Spinal cord (tissue), 10 donors: ENCODE results near the gene ARPP19. TPM values are rescaled to one million over a fixed set of nuclear protein-coding genes. Genes with fewer than 3 reads are reported as not detected.

ENCODE experiments used
- DNase-seq, 6 donors: peaks; one replicate each; pipeline versions ENCODE4 v3.0.0 to v3.0.0-alpha.2; 2013 to 2015; ENCODE audit warnings: low spot score in 6 of 6, low read depth in 4 of 6
- H3K27ac ChIP-seq: one replicate; pipeline ENCODE4 v1.5.1; 2013; ENCODE audit warnings: low read depth, low read length, control low read depth
- H3K27me3 ChIP-seq: one replicate; pipeline ENCODE4 v1.6.1; 2013; ENCODE audit warnings: low read length; ENCODE audit not compliant: control insufficient read depth, insufficient read depth
- H3K36me3 ChIP-seq: one replicate; pipeline ENCODE4 v1.6.1; 2013; ENCODE audit warnings: low read length; ENCODE audit not compliant: control insufficient read depth, insufficient read depth
- H3K4me1 ChIP-seq: one replicate; pipeline ENCODE4 v1.6.1; 2013; ENCODE audit warnings: low read length; ENCODE audit not compliant: control insufficient read depth, insufficient read depth
- H3K4me3 ChIP-seq: one replicate; pipeline ENCODE4 v1.5.1; 2013; ENCODE audit warnings: low read depth, low read length, control low read depth
- H3K9me3 ChIP-seq: one replicate; pipeline ENCODE4 v1.6.1; 2013; ENCODE audit warnings: low read length; ENCODE audit not compliant: control insufficient read depth, insufficient read depth
- WGBS: methylation state at CpG from one replicate; pipeline ENCODE4 v1.1.5; 2013; ENCODE audit warnings: missing lambda C conversion rate; ENCODE audit not compliant: insufficient coverage; 5-methylcytosine and 5-hydroxymethylcytosine counted together
- polyA plus RNA-seq, 2 donors: library from polyadenylated mRNA; unstranded; fragments of 120-200 nt; gene quantifications; one replicate each; pipeline ENCODE4 v1.2.1, GENCODE V29; 2013; ENCODE audit not compliant: insufficient read length in 2 of 2
- total RNA-seq, 2 donors: library from RNA; depleted of rRNA in 1 of 2; stranded (reverse); fragments of 120-200 nt in 1 of 2; fragments of >200 nt in 1 of 2; gene quantifications; one replicate each; pipeline versions ENCODE4 v1.2.3 to v1.2.4, GENCODE V29; 2013 to 2014
- donor health status: healthy.

ARPP19 gene
- total and polyA plus RNA-seq, 4 donors, result 156 to 285 (median 179) TPM

DNA sequence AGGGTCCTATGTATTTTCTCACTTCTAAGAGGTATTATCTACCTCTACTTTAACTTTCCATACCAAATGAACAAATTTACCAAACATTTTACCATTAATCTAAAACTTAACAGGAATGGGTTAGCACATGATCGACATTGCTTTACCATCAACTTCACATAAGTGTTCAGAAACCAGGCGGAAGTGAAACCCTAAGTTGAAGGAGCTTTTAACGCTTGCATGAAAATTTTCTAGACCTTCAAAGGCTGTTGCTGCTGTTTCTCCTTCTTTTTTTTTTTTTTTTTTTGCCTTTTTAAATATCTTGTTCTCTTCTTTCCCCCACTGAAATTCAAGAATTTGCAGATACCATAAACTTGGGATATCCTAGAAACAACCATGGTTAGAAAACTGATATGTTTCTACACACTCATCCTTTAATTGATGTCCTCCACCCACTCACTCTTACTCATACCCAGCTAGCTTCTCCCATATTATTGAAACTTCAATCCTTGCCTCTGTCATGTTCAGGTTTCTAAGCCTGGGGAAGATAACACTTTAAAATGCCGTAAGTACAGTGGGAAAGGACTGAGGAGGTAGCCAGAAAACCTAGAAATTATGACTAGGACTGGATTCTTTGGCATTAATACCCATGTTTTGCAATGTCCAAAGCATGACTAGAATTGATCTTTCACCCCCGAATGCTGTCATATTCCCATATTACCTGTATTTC lies 64.9 kb downstream of the ARPP19 start:
- no peaks in the 10 kb centered on the region for H3K9me3 ChIP-seq
- no peak overlapping the region for H3K27ac ChIP-seq
- no peaks in the 10 kb centered on the region for H3K4me1 ChIP-seq
- no peaks in the 10 kb centered on the region for H3K27me3 ChIP-seq
- H3K36me3 ChIP-seq, result no peaks in the 10 kb centered on the region
- WGBS, result 100% methylated on average over 2 of the region's 5 CpGs
- H3K4me3 ChIP-seq, result no peak overlapping the region
- no peak for DNase-seq

DNA sequence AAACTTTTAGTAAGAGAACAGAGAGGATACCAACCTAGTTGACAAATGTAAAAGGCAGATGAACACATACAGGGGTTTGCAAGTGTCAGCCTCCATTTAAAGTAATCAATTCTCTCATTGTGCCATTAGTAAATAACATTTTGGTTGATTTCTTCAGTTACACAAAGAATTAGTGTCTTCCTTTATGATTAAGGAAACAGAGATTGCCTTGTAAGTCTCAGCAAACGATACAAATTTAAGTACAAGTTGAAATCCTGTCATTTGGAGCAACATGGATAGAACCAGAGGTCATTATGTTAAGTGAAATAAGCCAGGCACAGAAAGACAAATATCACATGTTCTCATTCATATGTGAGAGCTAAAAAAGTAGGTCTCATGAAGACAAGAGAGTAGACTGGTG lies 66.2 kb downstream of the ARPP19 start:
- H3K36me3 ChIP-seq, result no peaks in the 10 kb centered on the region
- 67% methylated on average over 1 of the region's 1 CpG for whole genome bisulfite sequencing
- H3K9me3 ChIP-seq, result no peaks in the 10 kb centered on the region
- H3K27ac ChIP-seq, result no peak overlapping the region
- no peaks in the 10 kb centered on the region for H3K4me1 ChIP-seq
- no peaks in the 10 kb centered on the region for H3K27me3 ChIP-seq
- peak in 2 of 6 donors; percentile 4 to 17 for DNase-seq
- no peak overlapping the region for H3K4me3 ChIP-seq

DNA sequence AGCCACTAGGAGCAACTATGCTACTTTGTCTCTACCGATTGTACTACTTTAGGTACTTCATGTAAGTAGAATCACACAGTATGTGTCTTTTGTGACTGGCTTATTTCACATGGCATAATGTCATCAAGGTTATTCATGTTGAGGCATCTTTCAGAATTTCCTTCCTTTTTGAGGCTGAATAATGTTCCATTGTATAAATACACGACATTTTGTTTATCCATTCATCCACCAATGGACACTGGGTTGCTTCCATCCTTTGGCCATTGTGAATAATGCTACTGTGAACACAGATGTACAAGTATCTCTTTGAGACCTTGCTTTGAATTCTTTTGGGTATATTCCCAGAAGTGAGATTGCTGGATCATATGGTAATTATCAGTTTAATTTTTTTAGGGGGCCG lies 69.3 kb downstream of the ARPP19 start:
- no peaks in the 10 kb centered on the region for H3K36me3 ChIP-seq
- no peak overlapping the region for H3K4me3 ChIP-seq
- H3K9me3 ChIP-seq, result no peaks in the 10 kb centered on the region
- no peak overlapping the region for H3K27ac ChIP-seq
- H3K4me1 ChIP-seq, result no peaks in the 10 kb centered on the region
- H3K27me3 ChIP-seq, result no peaks in the 10 kb centered on the region
- 71% methylated on average over 1 of the region's 3 CpGs for WGBS
- no peak for DNase-seq

DNA sequence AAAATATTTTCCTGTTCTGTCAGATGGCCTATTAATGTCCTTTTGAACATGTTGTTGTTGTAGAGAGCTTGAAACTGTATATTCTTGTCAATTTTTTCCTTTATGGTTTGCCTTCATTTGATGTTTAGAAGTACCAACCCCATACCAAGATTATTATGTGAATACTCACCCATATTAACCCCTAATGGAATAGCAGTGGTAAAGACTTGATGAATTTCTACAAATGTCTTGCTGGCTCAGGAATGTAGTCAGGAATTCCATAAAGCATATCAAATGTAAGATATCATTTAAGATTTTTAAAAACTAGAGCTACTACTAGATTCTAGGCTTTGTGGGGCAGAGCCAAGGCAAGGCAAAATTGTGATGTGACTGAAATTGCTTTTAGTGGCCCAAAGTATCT lies 70.1 kb downstream of the ARPP19 start:
- H3K4me1 ChIP-seq, result no peaks in the 10 kb centered on the region
- H3K27me3 ChIP-seq, result no peaks in the 10 kb centered on the region
- no peaks in the 10 kb centered on the region for H3K9me3 ChIP-seq
- DNase-seq, result no peak
- no peaks in the 10 kb centered on the region for H3K36me3 ChIP-seq
- H3K4me3 ChIP-seq, result no peak overlapping the region
- no peak overlapping the region for H3K27ac ChIP-seq

Other genes starting within 250 kb of the ARPP19 start
- 100 to 1,000 TPM in 1 of 2 donors, 10 to 100 TPM in 1; 47.8 to 119 TPM for gene MYO5A, start 40.1 kb downstream of the ARPP19 start, total RNA-seq
- gene MYO5A, start 40.1 kb downstream of the ARPP19 start, polyA plus RNA-seq, result 100 to 1,000 TPM in 1 of 2 donors, 10 to 100 TPM in 1; 66.8 to 110 TPM
- gene ATOSA, start 110.4 kb upstream of the ARPP19 start, total RNA-seq, result 10 to 100 TPM; 37.4 to 86.8 TPM
- gene ATOSA, start 110.4 kb upstream of the ARPP19 start, polyA plus RNA-seq, result 10 to 100 TPM; 46.3 to 51.1 TPM
- gene ONECUT1, start 221.3 kb upstream of the ARPP19 start, total RNA-seq, result 1 to 10 TPM; 1.4 to 3.6 TPM
- 1 to 10 TPM; 1.1 TPM for gene ONECUT1, start 221.3 kb upstream of the ARPP19 start, polyA plus RNA-seq